Glutamatergic neuron (in vitro differentiated cells): ENCODE data around the gene CCDC122. TPM values are rescaled to one million over a fixed set of nuclear protein-coding genes. Genes with fewer than 3 reads are reported as not detected.

Experiments used
- DNase-seq: peaks from one replicate; pipeline ENCODE4 v3.0.0; 2022
- H3K27ac Mint-ChIP-seq: one replicate; pipeline ENCODE4 v1.8.0; 2020; ENCODE audit warnings: mild to moderate bottlenecking, mixed read lengths, inconsistent platforms; ENCODE audit not compliant: unreplicated experiment
- H3K27me3 Mint-ChIP-seq: one replicate; pipeline ENCODE4 v1.8.0; 2020; ENCODE audit warnings: mild to moderate bottlenecking, moderate library complexity, mixed read lengths, inconsistent platforms; ENCODE audit not compliant: unreplicated experiment
- H3K36me3 Mint-ChIP-seq: one replicate; pipeline ENCODE4 v1.8.0; 2020; ENCODE audit warnings: mild to moderate bottlenecking, mixed read lengths, inconsistent platforms; ENCODE audit not compliant: unreplicated experiment
- H3K4me1 Mint-ChIP-seq: one replicate; pipeline ENCODE4 v1.8.0; 2020; ENCODE audit warnings: mild to moderate bottlenecking, low read depth, mixed read lengths, inconsistent platforms; ENCODE audit not compliant: unreplicated experiment
- H3K4me3 Mint-ChIP-seq: one replicate; pipeline ENCODE4 v1.8.0; 2020; ENCODE audit warnings: mild to moderate bottlenecking, mixed read lengths, inconsistent platforms; ENCODE audit not compliant: unreplicated experiment
- H3K9me3 Mint-ChIP-seq: one replicate; pipeline ENCODE4 v1.8.0; 2020; ENCODE audit warnings: mild to moderate bottlenecking, moderate library complexity, mixed read lengths, inconsistent platforms; ENCODE audit not compliant: unreplicated experiment
- total RNA-seq: library from RNA; stranded (reverse); fragmentation: NEBNext Ultra II Directional; extraction: Animal tissue kit (Norgen Biotek cat#: 25700); gene quantifications from one replicate; pipeline ENCODE4 v1.2.1, GENCODE V29; 2021; ENCODE audit not compliant: unreplicated experiment
- TF ChIP-seq, protein P1 (sequence below): fragments of 200-600 bp; sonication (generic); IDR thresholded peaks from one replicate; pipeline ENCODE4 v1.5.0; 2021; ENCODE audit not compliant: partially characterized antibody, unreplicated experiment

CCDC122 gene
- total RNA-seq, 1 donor from 2014 or later: 5.3 TPM

DNA sequence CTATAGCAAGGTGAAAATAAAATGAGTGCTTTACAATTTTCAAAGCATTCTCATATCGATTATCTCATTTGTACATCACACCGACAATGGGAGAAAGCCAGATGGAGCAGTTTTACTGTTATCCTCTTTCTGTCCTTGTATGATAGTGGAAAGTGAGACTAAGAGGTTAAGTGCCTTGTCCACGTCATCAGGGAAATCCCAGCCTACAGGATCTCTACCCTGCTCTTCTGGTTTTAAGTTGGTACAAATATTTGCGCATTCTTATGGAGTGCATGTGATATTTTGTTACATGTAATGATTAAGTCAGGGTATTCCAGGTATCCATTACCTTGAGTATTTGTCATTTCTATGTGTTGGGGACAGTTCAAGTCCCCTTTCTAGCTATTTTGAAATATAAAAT lies 80.3 kb downstream of the CCDC122 start:
- H3K4me3 Mint-ChIP-seq: no peak overlapping the region
- no peak for DNase-seq
- H3K27ac Mint-ChIP-seq: no peak overlapping the region
- H3K27me3 Mint-ChIP-seq: no peaks in the 10 kb centered on the region
- H3K36me3 Mint-ChIP-seq: no peaks in the 10 kb centered on the region
- H3K4me1 Mint-ChIP-seq: peaks cover 1% of the 10 kb centered on the region
- H3K9me3 Mint-ChIP-seq: no peaks in the 10 kb centered on the region
- TF ChIP-seq, protein P1, sequence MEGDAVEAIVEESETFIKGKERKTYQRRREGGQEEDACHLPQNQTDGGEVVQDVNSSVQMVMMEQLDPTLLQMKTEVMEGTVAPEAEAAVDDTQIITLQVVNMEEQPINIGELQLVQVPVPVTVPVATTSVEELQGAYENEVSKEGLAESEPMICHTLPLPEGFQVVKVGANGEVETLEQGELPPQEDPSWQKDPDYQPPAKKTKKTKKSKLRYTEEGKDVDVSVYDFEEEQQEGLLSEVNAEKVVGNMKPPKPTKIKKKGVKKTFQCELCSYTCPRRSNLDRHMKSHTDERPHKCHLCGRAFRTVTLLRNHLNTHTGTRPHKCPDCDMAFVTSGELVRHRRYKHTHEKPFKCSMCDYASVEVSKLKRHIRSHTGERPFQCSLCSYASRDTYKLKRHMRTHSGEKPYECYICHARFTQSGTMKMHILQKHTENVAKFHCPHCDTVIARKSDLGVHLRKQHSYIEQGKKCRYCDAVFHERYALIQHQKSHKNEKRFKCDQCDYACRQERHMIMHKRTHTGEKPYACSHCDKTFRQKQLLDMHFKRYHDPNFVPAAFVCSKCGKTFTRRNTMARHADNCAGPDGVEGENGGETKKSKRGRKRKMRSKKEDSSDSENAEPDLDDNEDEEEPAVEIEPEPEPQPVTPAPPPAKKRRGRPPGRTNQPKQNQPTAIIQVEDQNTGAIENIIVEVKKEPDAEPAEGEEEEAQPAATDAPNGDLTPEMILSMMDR: no peak

DNA sequence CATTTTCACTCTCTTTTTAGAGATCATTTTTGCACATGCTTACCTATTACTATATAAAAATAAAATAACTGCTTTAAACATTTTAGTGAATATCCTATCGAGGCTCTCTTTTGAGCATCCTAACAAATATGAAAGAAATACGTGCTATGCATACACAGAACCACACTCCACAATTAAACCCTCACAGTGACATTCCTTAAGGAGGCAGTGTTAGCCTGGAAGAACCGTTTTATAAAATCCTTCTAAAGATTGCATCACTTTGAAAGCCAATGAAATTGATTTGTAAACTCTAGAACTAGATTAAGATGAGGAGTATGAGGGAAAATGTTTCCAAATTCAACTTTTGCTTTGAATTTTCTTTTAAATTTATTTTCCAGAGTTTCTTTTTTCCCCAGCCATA lies 81.7 kb downstream of the CCDC122 start:
- Mint-ChIP-seq H3K4me1 (no peaks in the 10 kb centered on the region), H3K27me3 (no peaks in the 10 kb centered on the region), H3K9me3 (no peaks in the 10 kb centered on the region), H3K4me3 (no peak overlapping the region), H3K27ac (no peak overlapping the region), H3K36me3 (no peaks in the 10 kb centered on the region)
- TF ChIP-seq, protein P1: no peak
- no peak for DNase-seq

DNA sequence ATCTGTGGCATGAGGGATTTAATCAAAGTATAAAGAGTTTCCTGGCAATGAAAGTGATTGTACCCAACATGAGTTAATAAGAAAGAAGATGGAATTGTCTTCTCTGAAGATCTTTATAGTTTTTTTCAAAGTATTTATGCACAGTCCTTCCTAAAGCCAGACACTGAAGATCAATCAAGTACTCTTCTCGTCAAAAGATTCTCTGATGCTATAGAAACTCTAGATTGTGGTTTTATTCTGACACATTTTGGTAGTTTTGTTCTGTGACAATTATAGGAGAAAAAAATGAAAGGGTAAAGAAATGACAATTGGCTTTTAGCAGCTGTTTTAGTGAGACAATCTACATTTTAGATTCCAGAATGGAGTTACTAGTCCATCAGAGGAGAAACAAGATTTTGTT lies 82.4 kb downstream of the CCDC122 start:
- no peaks in the 10 kb centered on the region for H3K4me1 Mint-ChIP-seq
- no peaks in the 10 kb centered on the region for H3K27me3 Mint-ChIP-seq
- H3K9me3 Mint-ChIP-seq: no peaks in the 10 kb centered on the region
- H3K36me3 Mint-ChIP-seq: no peaks in the 10 kb centered on the region
- DNase-seq: no peak
- no peak overlapping the region for H3K27ac Mint-ChIP-seq
- H3K4me3 Mint-ChIP-seq: no peak overlapping the region
- TF ChIP-seq, protein P1: no peak

DNA sequence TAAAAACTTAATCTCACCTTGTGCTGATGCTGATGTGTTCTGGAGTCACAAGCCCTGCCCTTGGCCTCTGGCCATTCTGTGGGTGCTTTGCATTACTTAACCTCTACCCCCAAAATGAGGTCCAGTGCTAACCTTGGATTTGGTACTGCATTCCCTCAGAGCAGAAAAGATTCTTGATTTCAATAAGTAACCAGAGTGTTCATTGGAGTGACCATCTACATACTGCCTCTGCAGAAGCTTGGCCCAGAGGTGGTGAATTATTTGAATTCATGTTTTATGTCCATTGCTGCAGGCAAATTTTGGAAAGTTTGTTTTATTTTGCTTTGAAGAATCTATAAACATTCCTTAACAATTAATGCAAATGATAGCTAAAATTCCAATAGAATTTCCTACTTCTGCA lies 85.1 kb downstream of the CCDC122 start:
- Mint-ChIP-seq H3K27me3 (no peaks in the 10 kb centered on the region), H3K4me1 (no peaks in the 10 kb centered on the region), H3K9me3 (no peaks in the 10 kb centered on the region), H3K27ac (no peak overlapping the region), H3K4me3 (no peak overlapping the region), H3K36me3 (no peaks in the 10 kb centered on the region)
- no peak for DNase-seq
- TF ChIP-seq, protein P1: no peak

DNA sequence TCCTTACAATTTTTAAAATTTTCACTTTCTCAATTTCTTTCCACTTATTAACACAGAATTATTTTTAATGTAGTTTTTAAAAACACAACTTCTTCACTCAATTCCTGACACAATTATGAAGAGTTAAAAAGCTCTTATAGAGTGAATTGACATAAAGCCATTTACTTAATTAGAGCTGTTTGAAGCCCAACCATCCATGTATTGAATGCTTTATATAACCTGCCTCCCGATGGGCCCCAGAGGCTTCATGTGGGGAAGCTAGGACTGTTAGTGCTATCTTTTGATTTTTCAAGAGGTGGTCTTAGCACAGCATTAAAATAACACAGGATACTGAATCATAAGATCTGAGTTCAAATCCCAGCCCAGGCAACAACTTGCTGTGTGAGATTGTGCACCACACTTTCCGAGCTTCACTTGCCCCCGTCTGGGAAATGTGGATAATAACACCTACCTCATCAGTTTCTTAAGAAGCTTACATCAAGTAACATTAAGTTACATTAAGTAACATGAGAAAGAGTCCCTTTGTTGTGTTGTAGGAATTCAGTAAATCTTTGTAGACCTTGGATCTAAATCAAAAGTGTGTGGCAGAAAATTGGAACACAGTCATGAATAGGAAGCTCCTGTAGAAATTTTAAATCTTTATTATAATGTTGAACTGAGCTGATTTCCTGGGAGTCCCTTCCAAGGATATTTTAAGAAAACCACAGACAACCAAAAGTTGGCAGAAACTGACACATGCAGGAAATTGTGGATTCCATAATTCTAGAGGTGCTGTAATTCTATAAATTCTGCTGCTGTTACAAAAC lies 87.3 kb downstream of the CCDC122 start:
- peaks cover 4% of the 10 kb centered on the region for H3K4me1 Mint-ChIP-seq
- no peaks in the 10 kb centered on the region for H3K9me3 Mint-ChIP-seq
- peaks cover 8% of the 10 kb centered on the region for H3K27me3 Mint-ChIP-seq
- no peak overlapping the region for H3K4me3 Mint-ChIP-seq
- H3K27ac Mint-ChIP-seq: no peak overlapping the region
- H3K36me3 Mint-ChIP-seq: no peaks in the 10 kb centered on the region
- TF ChIP-seq, protein P1: no peak
- DNase-seq: no peak
